ENCODE results near the gene PXT1. TPM values are rescaled to one million over a fixed set of nuclear protein-coding genes. Genes with fewer than 3 reads are reported as not detected.
A peak's percentile ranks its signal among the peaks of the same experiment; 100 is the strongest.

Gene PXT1
- polyA plus RNA-seq, 3 donors: 0.13 to 0.31 (median 0.24) TPM

- WGBS (ENCODE audit: insufficient coverage): 40% methylated on average over 1 of the region's 4 CpGs
- Histone ChIP-seq H4K20me1 (ENCODE audit: insufficient read depth, low read length) (no peaks in the 10 kb centered on the region), H3K36me3 (replicated peaks in 1 of 2; ENCODE audit: control insufficient read depth in 1 of 2, insufficient read depth in 2 of 2, low read length in 2 of 2) (no peaks in the 10 kb centered on the region)
Measured at GRCh38 chr6:36350082-36350481, 92.6 kb downstream of the PXT1 start.

GRCh38 chr6:36349240-36349639 lies 93.4 kb downstream of the PXT1 start:
- no peaks in the 10 kb centered on the region for H3K27me3 ChIP-seq (ENCODE audit: control insufficient read depth in 2 of 2, insufficient read depth in 2 of 2, low read length in 2 of 2)
- Mint-ChIP-seq H3K27ac (no peak overlapping the region), H3K27me3 (ENCODE audit: low read depth in 3 of 3) (peaks cover 2 to 7% (median 4%) of the 10 kb centered on the region in 3 donors), H3K36me3 (peaks cover 0 to 1% of the 10 kb centered on the region in 2 donors), H3K9me3 (peaks cover 0 to 7% (median 0%) of the 10 kb centered on the region in 7 donors), H3K4me3 (no peak overlapping the region), H3K4me1 (peaks cover 8% of the 10 kb centered on the region)
- H4K20me1 ChIP-seq (ENCODE audit: insufficient read depth, low read length): no peaks in the 10 kb centered on the region
- H3K9me3 ChIP-seq (replicated peaks in 1 of 2; ENCODE audit: control insufficient read depth in 1 of 2, insufficient read depth in 1 of 2, low read length in 2 of 2): no peaks in the 10 kb centered on the region
- no peak overlapping the region for H3K4me3 ChIP-seq (replicated peaks in 1 of 3; ENCODE audit: low read depth in 2 of 3, low read length in 3 of 3)
- no peak overlapping the region for H3K27ac ChIP-seq (ENCODE audit: low read depth in 1 of 2, low read length in 2 of 2)
- H3K9ac ChIP-seq (ENCODE audit: insufficient read depth, low read length, poor library complexity, severe bottlenecking): no peak overlapping the region
- intact Hi-C loops (cut with micrococcal nuclease): no loop called here
- no peak overlapping the region for H3K4me2 ChIP-seq (replicated peaks; ENCODE audit: extremely low read depth, low read length, poor library complexity, severe bottlenecking)
- no peaks in the 10 kb centered on the region for H3K36me3 ChIP-seq (replicated peaks in 1 of 2; ENCODE audit: control insufficient read depth in 1 of 2, insufficient read depth in 2 of 2, low read length in 2 of 2)
- no peak for DNase-seq
- H2AFZ ChIP-seq (ENCODE audit: insufficient read depth, low read depth, low read length, poor library complexity, severe bottlenecking): no peak overlapping the region
- WGBS (ENCODE audit: insufficient coverage): 73% methylated on average over 4 of the region's 6 CpGs
- H3K4me1 ChIP-seq (ENCODE audit: control insufficient read depth in 1 of 2, insufficient read depth in 2 of 2, low read length in 2 of 2): no peaks in the 10 kb centered on the region
- TF ChIP-seq, protein P1, sequence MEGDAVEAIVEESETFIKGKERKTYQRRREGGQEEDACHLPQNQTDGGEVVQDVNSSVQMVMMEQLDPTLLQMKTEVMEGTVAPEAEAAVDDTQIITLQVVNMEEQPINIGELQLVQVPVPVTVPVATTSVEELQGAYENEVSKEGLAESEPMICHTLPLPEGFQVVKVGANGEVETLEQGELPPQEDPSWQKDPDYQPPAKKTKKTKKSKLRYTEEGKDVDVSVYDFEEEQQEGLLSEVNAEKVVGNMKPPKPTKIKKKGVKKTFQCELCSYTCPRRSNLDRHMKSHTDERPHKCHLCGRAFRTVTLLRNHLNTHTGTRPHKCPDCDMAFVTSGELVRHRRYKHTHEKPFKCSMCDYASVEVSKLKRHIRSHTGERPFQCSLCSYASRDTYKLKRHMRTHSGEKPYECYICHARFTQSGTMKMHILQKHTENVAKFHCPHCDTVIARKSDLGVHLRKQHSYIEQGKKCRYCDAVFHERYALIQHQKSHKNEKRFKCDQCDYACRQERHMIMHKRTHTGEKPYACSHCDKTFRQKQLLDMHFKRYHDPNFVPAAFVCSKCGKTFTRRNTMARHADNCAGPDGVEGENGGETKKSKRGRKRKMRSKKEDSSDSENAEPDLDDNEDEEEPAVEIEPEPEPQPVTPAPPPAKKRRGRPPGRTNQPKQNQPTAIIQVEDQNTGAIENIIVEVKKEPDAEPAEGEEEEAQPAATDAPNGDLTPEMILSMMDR (IDR thresholded peaks at IDR 0.05): no peak
- no peaks in the 10 kb centered on the region for H3K79me2 ChIP-seq (ENCODE audit: insufficient read depth, low read length)

More at GRCh38 chr6:36350082-36350481, 92.6 kb downstream of the PXT1 start:
- H2AFZ ChIP-seq (ENCODE audit: insufficient read depth, low read depth, low read length, poor library complexity, severe bottlenecking): no peak overlapping the region
- H3K4me3 Mint-ChIP-seq: no peak overlapping the region
- peaks cover 2 to 7% (median 4%) of the 10 kb centered on the region in 3 donors for H3K27me3 Mint-ChIP-seq (ENCODE audit: low read depth in 3 of 3)
- H3K4me3 ChIP-seq (replicated peaks in 1 of 3; ENCODE audit: low read depth in 2 of 3, low read length in 3 of 3): no peak overlapping the region
- no peak overlapping the region for H3K4me2 ChIP-seq (replicated peaks; ENCODE audit: extremely low read depth, low read length, poor library complexity, severe bottlenecking)
- H3K27ac ChIP-seq (ENCODE audit: low read depth in 1 of 2, low read length in 2 of 2): no peak overlapping the region
- TF ChIP-seq, protein P1 (IDR thresholded peaks at IDR 0.05): no peak
- intact Hi-C loops (cut with micrococcal nuclease): no loop called here
- no peaks in the 10 kb centered on the region for H3K4me1 ChIP-seq (ENCODE audit: control insufficient read depth in 1 of 2, insufficient read depth in 2 of 2, low read length in 2 of 2)
- H3K36me3 Mint-ChIP-seq: peaks cover 0 to 1% of the 10 kb centered on the region in 2 donors
- no peak for DNase-seq
- no peak overlapping the region for H3K9ac ChIP-seq (ENCODE audit: insufficient read depth, low read length, poor library complexity, severe bottlenecking)
- peaks cover 0 to 7% (median 0%) of the 10 kb centered on the region in 7 donors for H3K9me3 Mint-ChIP-seq
- no peaks in the 10 kb centered on the region for H3K79me2 ChIP-seq (ENCODE audit: insufficient read depth, low read length)
- H3K4me1 Mint-ChIP-seq: peaks cover 8% of the 10 kb centered on the region
- no peaks in the 10 kb centered on the region for H3K27me3 ChIP-seq (ENCODE audit: control insufficient read depth in 2 of 2, insufficient read depth in 2 of 2, low read length in 2 of 2)
- H3K27ac Mint-ChIP-seq: peak overlapping the region in 1 of 7 donors; percentile 57
- no peaks in the 10 kb centered on the region for H3K9me3 ChIP-seq (replicated peaks in 1 of 2; ENCODE audit: control insufficient read depth in 1 of 2, insufficient read depth in 1 of 2, low read length in 2 of 2)
